ENCODE measurements around the gene FOXD2.
"Not testable (repeated sequence)": the region's sequence is repeated elsewhere in the genome, so short reads cannot be mapped to it uniquely, and the experiment has no call there.

The FOXD2 gene

DNA sequence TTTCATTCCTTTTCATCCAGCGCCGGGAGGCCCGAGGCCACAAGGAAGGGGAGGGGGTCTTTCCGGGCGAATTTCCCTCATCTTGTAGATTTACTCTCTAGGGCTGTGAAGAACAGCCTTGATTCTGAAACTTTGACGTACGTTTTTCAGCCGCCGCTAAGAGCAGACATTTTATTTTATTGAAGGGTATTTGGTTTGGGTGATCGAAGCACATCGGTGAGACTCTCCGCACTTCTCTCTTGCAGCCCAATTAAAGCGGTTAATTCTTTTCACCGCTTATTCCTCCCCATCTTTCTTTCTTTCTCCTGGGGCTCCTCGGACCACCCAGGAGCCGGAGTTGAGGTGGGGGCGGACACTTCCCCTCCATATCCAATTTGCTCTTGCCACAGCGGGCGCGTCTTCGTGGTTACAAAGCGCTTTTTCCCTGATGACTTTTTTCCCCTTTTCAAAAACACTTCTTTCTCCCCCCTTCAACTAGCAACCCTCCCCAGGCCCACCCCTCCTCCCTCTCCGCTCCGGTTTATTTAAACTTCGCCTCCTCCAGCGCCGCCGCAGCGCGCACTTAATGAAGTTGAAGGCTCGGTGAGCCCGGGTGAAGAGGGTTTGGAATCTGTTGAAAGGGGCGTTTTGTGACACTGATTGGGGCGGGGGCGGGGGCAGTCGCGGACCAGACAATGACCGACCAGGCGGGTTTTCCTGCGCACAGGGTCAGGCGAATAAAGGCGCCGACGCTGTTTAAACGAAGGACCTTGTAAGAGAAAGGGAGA, 5.9 kb downstream of the FOXD2 start:
- peaks cover 40% of the 10 kb centered on the region for H3K27me3 Mint-ChIP-seq
- H3K4me3 Mint-ChIP-seq, result peak overlapping the region; percentile 71
- no peaks in the 10 kb centered on the region for H3K9me3 Mint-ChIP-seq
- H3K27ac Mint-ChIP-seq, result no peak overlapping the region
- peaks cover 12% of the 10 kb centered on the region for H3K4me1 Mint-ChIP-seq
- no peaks in the 10 kb centered on the region for H3K36me3 Mint-ChIP-seq

DNA sequence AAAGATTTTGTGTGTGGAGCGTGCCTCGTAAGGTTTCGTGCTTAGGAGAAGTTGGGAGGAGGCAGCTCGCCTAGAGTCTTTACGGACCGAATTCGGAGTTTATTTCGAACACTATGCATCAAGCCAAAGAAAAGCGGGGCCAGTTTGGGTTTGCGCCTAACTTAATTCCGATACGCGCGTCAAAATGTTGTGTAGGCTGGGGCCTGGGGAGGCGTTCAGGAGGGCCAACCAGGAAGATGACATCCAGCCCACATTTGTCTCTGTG, 6.4 kb downstream of the FOXD2 start:
- Mint-ChIP-seq H3K4me3 (peak overlapping the region; percentile 71), H3K4me1 (peaks cover 12% of the 10 kb centered on the region), H3K27ac (peak overlapping the region; percentile 53), H3K36me3 (no peaks in the 10 kb centered on the region), H3K27me3 (peaks cover 45% of the 10 kb centered on the region), H3K9me3 (no peaks in the 10 kb centered on the region)

DNA sequence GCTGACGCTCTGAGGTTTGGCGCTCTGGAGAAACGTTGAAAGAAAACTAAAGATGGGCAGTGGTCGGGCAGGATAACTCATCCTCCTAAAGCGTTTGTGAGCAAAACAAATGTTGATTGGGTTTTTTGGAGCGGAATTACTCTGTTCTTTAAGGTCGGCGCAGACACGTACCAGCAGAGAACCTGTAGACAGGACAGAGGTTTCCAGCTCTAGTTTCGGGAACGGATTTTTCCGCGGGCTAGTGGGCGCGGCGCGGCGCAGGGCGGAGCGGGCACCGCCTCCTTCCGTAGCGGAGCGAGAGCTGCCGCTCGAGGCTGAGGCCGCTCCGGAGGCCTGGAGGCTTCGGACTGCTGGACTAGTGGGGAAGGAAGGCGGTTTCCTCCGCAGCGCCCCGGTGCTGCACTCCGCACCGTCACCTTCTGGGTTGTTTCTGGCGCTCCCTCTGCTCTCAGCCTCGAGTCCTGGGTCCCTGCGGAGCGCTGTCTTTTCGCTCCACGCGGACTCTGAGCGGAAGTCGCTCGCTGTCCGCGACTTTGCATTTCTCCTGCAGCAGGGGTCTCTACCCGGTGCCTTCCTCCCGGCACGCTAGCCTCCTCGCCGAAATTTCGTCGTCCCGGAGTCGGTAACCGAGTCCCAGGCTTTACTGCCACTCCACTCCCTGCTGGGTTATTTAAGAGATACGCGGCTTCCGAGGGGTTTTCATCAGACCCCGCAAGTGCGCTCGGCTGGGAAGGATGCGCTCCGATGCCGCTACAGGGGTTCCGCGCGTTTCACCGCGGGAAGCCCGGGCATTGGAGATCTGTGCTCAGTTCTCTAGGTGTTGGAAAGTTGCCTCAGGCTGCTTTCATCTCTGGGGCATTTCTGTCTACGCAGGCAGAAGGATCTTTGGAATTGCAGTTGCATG, 7.0 kb downstream of the FOXD2 start:
- Mint-ChIP-seq H3K4me1 (peaks cover 12% of the 10 kb centered on the region), H3K27ac (peak overlapping the region; percentile 53)

DNA sequence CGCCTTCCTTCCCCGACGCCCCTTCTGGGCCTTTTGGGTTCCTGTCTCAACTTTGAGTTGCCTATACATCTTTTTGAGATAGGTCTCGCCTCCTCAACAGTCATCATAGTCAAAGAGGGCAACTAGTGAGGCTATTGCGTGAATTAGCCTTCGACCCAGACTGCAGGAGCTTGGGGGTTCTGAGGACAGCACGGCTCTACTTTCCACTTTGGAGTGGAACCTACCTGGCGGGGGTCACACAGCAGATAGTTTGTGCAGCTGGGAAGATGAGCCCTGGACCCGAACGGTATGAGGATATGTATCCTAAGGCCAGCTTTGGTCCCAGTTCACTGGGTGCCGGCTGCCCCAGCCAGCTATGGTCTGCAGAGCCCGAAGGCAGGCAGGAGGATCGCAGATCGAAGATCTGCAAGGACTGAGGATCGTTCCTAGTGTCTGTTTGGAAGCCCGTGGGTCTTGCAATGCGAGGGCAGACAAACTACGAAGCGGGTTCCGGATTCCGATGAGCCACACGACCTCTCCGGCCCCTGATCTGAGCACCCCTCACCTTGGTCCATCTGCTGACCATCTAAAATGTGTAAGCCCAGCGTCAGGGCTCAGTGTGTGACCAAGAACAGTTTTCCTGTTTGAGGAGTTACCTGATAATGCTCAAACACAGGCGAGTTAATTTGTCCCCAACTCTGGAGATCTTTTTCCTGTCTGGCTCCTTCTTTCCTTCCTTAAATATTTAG, 8.1 kb downstream of the FOXD2 start:
- H3K36me3 Mint-ChIP-seq, result no peaks in the 10 kb centered on the region
- H3K27me3 Mint-ChIP-seq, result peaks cover 50% of the 10 kb centered on the region
- H3K27ac Mint-ChIP-seq, result no peak overlapping the region
- no peaks in the 10 kb centered on the region for H3K9me3 Mint-ChIP-seq
- peaks cover 12% of the 10 kb centered on the region for H3K4me1 Mint-ChIP-seq
- no peak overlapping the region for H3K4me3 Mint-ChIP-seq

More for the DNA sequence above, 7.0 kb downstream of the FOXD2 start:
- Mint-ChIP-seq H3K9me3 (no peaks in the 10 kb centered on the region), H3K36me3 (no peaks in the 10 kb centered on the region), H3K4me3 (peak overlapping the region; percentile 71), H3K27me3 (peaks cover 45% of the 10 kb centered on the region)

DNA sequence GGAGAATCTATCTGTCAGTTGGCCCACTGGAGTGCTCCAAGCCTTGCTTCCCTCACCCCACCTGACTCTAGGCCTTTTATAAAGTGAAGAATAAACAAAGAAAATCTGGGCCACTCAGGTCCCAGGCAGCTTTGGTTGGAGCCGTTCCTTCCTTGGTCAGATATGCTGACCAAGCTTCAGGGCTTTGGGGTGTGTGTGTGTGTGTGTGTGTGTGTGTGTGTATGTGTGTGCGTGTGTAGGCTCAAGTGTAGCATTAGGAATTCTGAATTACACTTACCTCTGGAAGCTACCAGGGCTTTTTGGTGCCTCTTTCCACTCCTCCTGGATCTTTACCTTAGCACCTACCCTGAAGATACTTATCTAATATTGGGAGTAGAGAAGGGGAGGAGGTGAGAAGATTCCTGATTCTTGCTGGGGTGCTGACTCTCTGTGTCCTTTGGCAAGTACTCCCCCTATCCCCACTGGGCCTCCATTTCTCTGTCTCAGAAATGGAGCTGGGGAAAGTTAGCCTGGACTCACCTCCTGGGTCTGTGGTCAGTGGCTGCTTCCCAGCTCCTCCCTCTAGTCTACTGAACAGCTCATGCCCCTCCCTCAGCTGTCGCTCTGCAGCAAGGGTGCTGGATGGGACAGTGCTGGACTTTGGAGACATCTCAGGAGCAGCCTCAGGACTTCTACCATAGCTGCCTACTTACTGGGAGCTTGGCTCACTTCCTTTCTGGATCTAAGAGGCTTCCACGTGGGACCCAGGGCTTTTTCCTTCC, 10.8 kb downstream of the FOXD2 start:
- Mint-ChIP-seq H3K27ac (no peak overlapping the region), H3K9me3 (no peaks in the 10 kb centered on the region), H3K4me1 (peaks cover 12% of the 10 kb centered on the region), H3K36me3 (no peaks in the 10 kb centered on the region), H3K27me3 (peaks cover 64% of the 10 kb centered on the region), H3K4me3 (no peak overlapping the region)

DNA sequence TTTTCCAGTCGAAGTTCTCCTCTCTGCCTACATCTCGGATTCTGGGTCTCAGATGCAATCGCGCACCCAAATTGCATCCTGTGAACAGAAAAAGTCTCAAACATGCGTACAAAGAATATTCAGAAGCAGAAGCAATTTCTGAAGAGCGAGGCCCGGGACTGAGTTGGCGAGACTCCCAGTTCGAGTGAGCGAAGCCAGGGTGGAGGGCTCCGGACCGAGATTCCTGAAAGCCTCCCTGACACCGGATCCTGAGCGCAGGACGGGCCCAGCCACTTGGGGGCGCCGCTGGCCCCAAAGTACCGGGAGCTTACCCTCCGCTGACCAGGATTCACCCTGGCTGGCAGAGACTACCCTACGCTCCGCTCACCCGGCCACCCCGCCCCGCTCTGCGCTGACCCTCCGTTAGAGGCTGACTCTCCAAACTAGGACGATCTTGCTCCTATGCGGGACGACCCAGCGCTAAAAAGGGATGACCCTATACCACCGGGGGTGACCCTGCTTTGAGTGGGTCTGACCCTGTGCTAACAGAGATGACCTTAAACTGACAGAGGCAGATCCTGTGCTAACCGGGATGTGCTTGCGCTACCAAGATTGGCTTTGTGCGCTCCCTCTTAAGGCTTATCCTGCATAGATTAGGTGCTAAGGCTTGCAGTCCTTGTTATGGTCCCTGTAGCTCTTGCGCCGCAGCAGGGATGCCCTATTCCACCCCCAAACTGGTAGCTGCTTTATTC, 12.1 kb downstream of the FOXD2 start:
- Mint-ChIP-seq H3K9me3 (no peaks in the 10 kb centered on the region), H3K36me3 (no peaks in the 10 kb centered on the region), H3K27me3 (peaks cover 63% of the 10 kb centered on the region), H3K4me1 (peaks cover 4% of the 10 kb centered on the region), H3K4me3 (no peak overlapping the region), H3K27ac (no peak overlapping the region)

DNA sequence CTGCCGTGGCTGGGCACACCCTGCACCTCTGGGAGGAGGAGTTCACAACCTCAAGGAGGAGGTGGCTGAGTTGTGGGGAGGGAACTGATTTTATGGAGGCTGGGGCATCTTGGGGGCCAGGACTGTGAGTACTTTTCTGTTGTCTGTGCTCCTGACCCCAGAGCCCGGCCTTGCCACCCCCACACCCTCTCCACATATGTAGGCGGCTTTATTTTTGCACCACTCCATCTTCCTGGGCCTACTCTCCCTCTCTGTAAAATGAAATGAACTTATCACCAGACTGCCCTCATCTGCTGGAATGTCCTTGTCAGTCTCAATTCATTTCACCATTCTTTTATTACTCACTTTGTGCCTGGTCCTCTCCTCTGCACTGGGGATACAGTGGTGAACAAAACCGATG, 12.8 kb downstream of the FOXD2 start:
- Mint-ChIP-seq H3K4me3 (no peak overlapping the region), H3K36me3 (no peaks in the 10 kb centered on the region), H3K27ac (no peak overlapping the region), H3K27me3 (peaks cover 63% of the 10 kb centered on the region), H3K4me1 (no peaks in the 10 kb centered on the region), H3K9me3 (no peaks in the 10 kb centered on the region)

DNA sequence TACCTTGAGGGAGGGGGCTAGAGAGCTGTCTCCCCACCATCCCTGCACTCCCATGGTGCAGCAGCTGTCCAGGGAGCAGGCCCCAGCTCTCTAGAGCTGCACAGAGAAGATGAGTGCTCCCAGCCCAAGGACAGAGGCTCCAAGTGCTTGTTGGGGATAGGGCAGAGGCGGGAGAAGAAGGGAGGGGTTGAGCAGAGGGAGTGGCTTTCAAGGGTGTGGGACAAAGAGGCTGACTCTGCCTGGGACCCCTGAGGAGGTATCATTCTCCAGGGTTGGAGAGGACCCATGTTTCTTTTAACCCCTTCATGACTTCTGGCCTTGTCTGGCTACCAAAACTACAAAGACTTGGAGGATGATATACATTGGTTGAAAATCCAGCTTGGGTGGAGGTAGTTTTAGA, 14.6 kb downstream of the FOXD2 start:
- H3K4me3 Mint-ChIP-seq, result no peak overlapping the region
- no peak overlapping the region for H3K27ac Mint-ChIP-seq
- H3K9me3 Mint-ChIP-seq, result no peaks in the 10 kb centered on the region
- H3K36me3 Mint-ChIP-seq, result no peaks in the 10 kb centered on the region
- no peaks in the 10 kb centered on the region for H3K4me1 Mint-ChIP-seq
- H3K27me3 Mint-ChIP-seq, result peaks cover 51% of the 10 kb centered on the region

DNA sequence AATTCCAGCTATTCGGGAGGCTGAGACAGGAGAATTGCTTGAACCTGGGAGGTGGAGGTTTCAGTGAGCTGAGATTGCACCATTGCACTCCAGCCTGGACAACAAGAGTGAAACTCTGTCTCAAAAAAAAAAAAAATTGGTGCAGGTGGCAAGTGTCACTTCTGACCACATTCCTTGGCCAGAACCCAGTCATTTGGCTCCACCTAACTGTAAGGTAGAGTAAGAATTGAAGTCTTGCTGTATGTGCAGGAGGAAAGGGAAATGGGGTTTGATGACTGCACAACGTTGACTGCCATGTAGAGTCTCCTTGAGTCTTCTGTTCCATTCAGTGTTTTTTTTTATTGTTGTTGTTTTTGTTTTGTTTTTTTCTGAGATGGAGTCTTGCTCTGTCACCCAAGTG, 16.1 kb downstream of the FOXD2 start:
- peaks cover 46% of the 10 kb centered on the region for H3K27me3 Mint-ChIP-seq
- not testable (repeated sequence) for H3K36me3 Mint-ChIP-seq, H3K27ac Mint-ChIP-seq, H3K4me1 Mint-ChIP-seq, H3K9me3 Mint-ChIP-seq, H3K4me3 Mint-ChIP-seq

DNA sequence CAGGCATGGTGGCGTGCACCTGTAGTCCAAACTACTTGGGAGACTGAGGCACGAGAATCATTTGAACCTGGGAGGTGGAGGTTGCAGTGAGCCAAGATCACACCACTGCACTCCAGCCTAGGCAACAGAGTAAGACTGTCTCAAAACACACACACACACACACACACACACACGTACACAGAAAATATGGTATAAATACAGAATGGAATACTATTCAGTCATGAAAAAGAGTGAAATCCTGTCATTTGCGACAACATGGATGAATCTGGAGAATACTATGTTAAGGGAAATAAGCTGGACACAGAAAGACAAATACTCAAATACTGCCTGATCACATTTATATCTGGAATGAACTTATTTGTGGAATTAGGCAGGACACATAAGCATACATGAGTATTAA, 18.4 kb downstream of the FOXD2 start:
- no peaks in the 10 kb centered on the region for H3K36me3 Mint-ChIP-seq
- H3K4me1 Mint-ChIP-seq, result no peaks in the 10 kb centered on the region
- H3K9me3 Mint-ChIP-seq, result no peaks in the 10 kb centered on the region
- no peak overlapping the region for H3K4me3 Mint-ChIP-seq
- H3K27me3 Mint-ChIP-seq, result peaks cover 47% of the 10 kb centered on the region
- H3K27ac Mint-ChIP-seq, result no peak overlapping the region

DNA sequence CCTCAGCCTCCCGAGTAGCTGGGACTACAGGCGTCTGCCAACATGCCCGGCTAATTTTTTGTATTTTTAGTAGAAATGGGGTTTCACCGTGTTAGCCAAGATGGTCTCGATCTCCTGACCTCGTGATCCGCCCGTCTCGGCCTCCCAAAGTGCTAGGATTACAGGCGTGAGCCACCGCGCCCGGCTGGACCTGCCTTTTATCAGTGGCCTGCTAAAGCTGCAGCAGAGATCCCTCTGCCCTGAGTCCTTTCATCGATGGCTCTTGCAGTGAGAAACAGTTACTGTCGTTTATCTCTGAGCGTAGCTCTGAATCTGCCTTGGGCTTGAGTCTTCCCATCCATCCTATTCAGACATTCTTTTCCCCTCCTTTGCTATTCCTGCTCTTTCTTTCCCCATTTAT, 19.7 kb downstream of the FOXD2 start:
- not testable (repeated sequence) for H3K27ac Mint-ChIP-seq, H3K9me3 Mint-ChIP-seq, H3K4me3 Mint-ChIP-seq, H3K36me3 Mint-ChIP-seq, H3K4me1 Mint-ChIP-seq
- H3K27me3 Mint-ChIP-seq, result peaks cover 52% of the 10 kb centered on the region

DNA sequence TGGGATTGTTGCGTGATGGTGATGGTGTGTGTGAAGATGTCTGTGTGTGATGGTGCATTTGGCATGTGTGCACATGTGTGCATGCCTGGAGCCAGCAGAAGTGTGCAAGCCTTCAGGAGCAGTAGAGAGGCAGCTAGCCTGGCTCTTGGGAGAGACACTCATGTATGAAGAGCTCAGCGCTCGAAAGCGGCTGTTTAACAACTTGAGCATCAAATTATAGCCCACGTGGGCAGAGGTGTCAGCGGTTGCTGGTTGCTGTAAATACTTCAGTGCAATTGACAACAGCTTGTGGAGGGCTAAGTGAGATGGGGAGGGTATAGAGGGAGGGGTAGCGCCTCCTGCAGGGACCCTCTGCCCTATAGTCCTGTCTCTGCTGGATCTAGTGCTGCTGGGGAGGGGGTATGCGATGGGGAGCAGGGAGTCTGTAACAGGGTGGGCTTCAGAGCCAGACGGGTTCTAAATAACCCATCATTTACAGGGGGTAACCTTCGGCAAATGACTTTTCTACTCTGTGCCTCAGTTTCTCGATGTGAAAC, 21.5 kb downstream of the FOXD2 start:
- H3K27me3 Mint-ChIP-seq, result peaks cover 55% of the 10 kb centered on the region

DNA sequence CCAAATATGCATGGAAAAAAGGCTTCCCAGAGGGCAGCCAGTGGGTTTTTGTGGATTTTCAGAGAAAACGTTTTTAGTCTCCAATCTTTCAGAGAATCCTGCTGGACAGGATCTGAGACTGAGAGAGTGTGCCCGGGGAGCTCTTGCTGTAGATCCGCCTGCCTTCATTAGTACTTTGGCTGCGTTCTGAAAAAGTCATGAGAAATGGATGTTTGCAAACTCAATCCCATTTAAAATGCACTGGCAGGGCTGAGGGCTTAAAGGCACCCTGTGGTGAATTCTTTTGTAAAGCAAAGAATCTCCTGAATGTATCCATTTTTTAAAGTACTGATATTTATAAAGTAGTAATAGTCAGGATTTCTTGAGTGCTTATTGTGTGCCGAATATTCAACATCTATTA, 22.2 kb downstream of the FOXD2 start:
- H3K36me3 Mint-ChIP-seq, result no peaks in the 10 kb centered on the region
- H3K27ac Mint-ChIP-seq, result no peak overlapping the region
- no peaks in the 10 kb centered on the region for H3K9me3 Mint-ChIP-seq
- peaks cover 53% of the 10 kb centered on the region for H3K27me3 Mint-ChIP-seq
- H3K4me3 Mint-ChIP-seq, result no peak overlapping the region
- no peaks in the 10 kb centered on the region for H3K4me1 Mint-ChIP-seq

More for the DNA sequence above, 21.5 kb downstream of the FOXD2 start:
- Mint-ChIP-seq H3K9me3 (no peaks in the 10 kb centered on the region), H3K27ac (no peak overlapping the region), H3K36me3 (no peaks in the 10 kb centered on the region), H3K4me1 (no peaks in the 10 kb centered on the region), H3K4me3 (no peak overlapping the region)

DNA sequence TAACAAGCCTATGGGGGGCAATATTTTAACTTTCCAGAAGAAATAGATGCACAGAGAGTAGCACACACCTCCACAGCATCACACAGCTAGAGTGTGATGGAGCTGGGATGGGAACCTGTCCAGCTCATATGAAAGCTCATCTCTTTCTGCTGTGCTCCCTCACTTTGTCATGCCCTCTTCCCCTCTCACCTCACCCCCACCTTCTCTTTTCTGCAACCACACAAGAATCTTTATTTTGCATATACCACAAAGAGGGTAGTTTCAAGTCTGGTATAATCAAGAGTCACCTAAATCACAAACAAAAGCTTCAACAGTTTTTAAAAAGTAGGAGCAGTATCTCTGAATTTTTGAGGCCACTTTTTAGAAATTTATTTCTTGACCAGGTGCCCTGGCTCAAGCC, 22.6 kb downstream of the FOXD2 start:
- Mint-ChIP-seq H3K36me3 (no peaks in the 10 kb centered on the region), H3K27me3 (peaks cover 50% of the 10 kb centered on the region), H3K4me1 (no peaks in the 10 kb centered on the region), H3K4me3 (no peak overlapping the region), H3K27ac (no peak overlapping the region), H3K9me3 (no peaks in the 10 kb centered on the region)

DNA sequence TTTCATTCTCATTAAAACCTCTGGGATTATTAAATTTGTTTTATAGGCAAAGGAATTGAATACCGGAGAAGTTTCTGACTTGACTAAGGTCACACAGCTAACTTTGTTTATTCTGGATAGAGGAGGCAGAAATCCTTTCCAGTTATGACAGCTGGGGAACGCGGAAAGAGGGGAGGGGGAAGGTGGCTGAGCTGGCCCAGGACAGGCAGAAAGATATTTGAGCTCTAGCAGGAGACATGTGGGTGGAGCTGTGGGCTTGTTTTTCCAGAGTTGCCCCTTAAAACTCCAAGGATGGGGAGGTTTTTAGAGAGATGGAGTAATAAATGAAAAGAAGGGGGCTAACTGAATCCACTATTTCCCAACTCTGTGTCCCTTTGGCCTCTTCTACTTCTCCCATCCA, 27.8 kb downstream of the FOXD2 start:
- no peaks in the 10 kb centered on the region for H3K4me1 Mint-ChIP-seq
- peaks cover 35% of the 10 kb centered on the region for H3K27me3 Mint-ChIP-seq
- H3K27ac Mint-ChIP-seq, result no peak overlapping the region
- no peaks in the 10 kb centered on the region for H3K9me3 Mint-ChIP-seq
- no peak overlapping the region for H3K4me3 Mint-ChIP-seq
- H3K36me3 Mint-ChIP-seq, result no peaks in the 10 kb centered on the region

Measured in activated naive CD4-positive, alpha-beta T cell treated with anti-CD3 and anti-CD28 coated beads, Interleukin-2, amount 50 U/mL, for 24 hours (primary cell).